Breast epithelium (tissue), 4 donors: ENCODE measurements around the gene IFT88. TPM values are rescaled to one million over a fixed set of nuclear protein-coding genes. Genes with fewer than 3 reads are reported as not detected.

Experiments used
- DNase-seq, 2 donors: peaks; one replicate each; pipeline ENCODE4 v3.0.0-alpha.2; 2019; ENCODE audit warnings: low spot score in 2 of 2
- H3K27ac ChIP-seq, 2 donors: fragments of 200-600 bp; sonication (generic) in 1 of 2; one replicate each; pipeline ENCODE4 v1.5.1; 2016 to 2019; ENCODE audit warnings: mild to moderate bottlenecking in 1 of 2
- H3K27me3 ChIP-seq, 2 donors: fragments of 200-600 bp; sonication (generic) in 1 of 2; one replicate each; pipeline versions ENCODE4 v1.5.1 to v1.6.0; 2017 to 2019; ENCODE audit warnings: control low read depth in 1 of 2, mild to moderate bottlenecking in 1 of 2
- H3K36me3 ChIP-seq: fragments of 200-600 bp; one replicate; pipeline ENCODE4 v1.5.1; 2019
- H3K4me1 ChIP-seq, 2 donors: fragments of 200-600 bp; sonication (generic); one replicate each; pipeline ENCODE4 v1.5.1; 2016 to 2019; ENCODE audit warnings: control low read depth in 1 of 2
- H3K4me3 ChIP-seq, 3 donors: fragments of 200-600 bp; sonication (generic); 1 replicate in 2 of 3; 2 replicates in 1 of 3; pipeline ENCODE4 v1.5.1; 2016 to 2019; ENCODE audit warnings: mild to moderate bottlenecking in 3 of 3, moderate library complexity in 2 of 3
- H3K9me3 ChIP-seq, 2 donors: fragments of 200-600 bp; sonication (generic) in 1 of 2; one replicate each; pipeline ENCODE4 v1.5.1; 2016 to 2019; ENCODE audit warnings: control low read depth in 1 of 2
- POLR2A ChIP-seq: fragments of 450-650 bp; IDR thresholded peaks from one replicate; pipeline ENCODE4 v1.6.1; 2016; ENCODE audit warnings: antibody characterized with exemption, mild to moderate bottlenecking, moderate library complexity
- POLR2AphosphoS5 ChIP-seq, 3 donors: sonication (generic); formaldehyde crosslinking; IDR thresholded peaks; one replicate each; pipeline ENCODE4 v1.6.1; 2017; ENCODE audit warnings: antibody characterized with exemption in 3 of 3
- intact Hi-C: fragments of 100-400 bp; cut with DNase I; formaldehyde crosslinking; loops from one replicate; pipeline ENCODE4 v1.15.1; 2023; ENCODE audit warnings: low total_unique reads
- total RNA-seq, 3 donors: library from RNA; depleted of rRNA; stranded (reverse); fragments of >200 nt; gene quantifications; one replicate each; pipeline ENCODE4 v1.1.0, GENCODE V29; 2016
- TF ChIP-seq, protein P1 (sequence below), 3 donors: fragments of 450-650 bp; IDR thresholded peaks; one replicate each; pipeline ENCODE4 v1.5.1; 2016 to 2017; ENCODE audit warnings: antibody characterized with exemption in 3 of 3, mild to moderate bottlenecking in 3 of 3, moderate library complexity in 3 of 3

IFT88 gene
- total RNA-seq, 3 donors from 2014 or later, result 13.9 to 35.0 (median 27.9) TPM

GRCh38 chr13:20728579-20729311 is 161.8 kb downstream of the IFT88 start:
- no peaks in the 10 kb centered on the region for H3K9me3 ChIP-seq
- TF ChIP-seq POLR2A (no peak), POLR2AphosphoS5 (IDR thresholded peaks at IDR 0.05) (no peak)
- TF ChIP-seq, protein P1, sequence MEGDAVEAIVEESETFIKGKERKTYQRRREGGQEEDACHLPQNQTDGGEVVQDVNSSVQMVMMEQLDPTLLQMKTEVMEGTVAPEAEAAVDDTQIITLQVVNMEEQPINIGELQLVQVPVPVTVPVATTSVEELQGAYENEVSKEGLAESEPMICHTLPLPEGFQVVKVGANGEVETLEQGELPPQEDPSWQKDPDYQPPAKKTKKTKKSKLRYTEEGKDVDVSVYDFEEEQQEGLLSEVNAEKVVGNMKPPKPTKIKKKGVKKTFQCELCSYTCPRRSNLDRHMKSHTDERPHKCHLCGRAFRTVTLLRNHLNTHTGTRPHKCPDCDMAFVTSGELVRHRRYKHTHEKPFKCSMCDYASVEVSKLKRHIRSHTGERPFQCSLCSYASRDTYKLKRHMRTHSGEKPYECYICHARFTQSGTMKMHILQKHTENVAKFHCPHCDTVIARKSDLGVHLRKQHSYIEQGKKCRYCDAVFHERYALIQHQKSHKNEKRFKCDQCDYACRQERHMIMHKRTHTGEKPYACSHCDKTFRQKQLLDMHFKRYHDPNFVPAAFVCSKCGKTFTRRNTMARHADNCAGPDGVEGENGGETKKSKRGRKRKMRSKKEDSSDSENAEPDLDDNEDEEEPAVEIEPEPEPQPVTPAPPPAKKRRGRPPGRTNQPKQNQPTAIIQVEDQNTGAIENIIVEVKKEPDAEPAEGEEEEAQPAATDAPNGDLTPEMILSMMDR (IDR thresholded peaks at IDR 0.05), result no peak
- no peaks in the 10 kb centered on the region for H3K36me3 ChIP-seq
- no peaks in the 10 kb centered on the region for H3K4me1 ChIP-seq
- H3K27ac ChIP-seq, result no peak overlapping the region
- no peak for DNase-seq
- intact Hi-C loops, result no loop called here
- no peak overlapping the region for H3K4me3 ChIP-seq
- H3K27me3 ChIP-seq, result no peaks in the 10 kb centered on the region

DNA sequence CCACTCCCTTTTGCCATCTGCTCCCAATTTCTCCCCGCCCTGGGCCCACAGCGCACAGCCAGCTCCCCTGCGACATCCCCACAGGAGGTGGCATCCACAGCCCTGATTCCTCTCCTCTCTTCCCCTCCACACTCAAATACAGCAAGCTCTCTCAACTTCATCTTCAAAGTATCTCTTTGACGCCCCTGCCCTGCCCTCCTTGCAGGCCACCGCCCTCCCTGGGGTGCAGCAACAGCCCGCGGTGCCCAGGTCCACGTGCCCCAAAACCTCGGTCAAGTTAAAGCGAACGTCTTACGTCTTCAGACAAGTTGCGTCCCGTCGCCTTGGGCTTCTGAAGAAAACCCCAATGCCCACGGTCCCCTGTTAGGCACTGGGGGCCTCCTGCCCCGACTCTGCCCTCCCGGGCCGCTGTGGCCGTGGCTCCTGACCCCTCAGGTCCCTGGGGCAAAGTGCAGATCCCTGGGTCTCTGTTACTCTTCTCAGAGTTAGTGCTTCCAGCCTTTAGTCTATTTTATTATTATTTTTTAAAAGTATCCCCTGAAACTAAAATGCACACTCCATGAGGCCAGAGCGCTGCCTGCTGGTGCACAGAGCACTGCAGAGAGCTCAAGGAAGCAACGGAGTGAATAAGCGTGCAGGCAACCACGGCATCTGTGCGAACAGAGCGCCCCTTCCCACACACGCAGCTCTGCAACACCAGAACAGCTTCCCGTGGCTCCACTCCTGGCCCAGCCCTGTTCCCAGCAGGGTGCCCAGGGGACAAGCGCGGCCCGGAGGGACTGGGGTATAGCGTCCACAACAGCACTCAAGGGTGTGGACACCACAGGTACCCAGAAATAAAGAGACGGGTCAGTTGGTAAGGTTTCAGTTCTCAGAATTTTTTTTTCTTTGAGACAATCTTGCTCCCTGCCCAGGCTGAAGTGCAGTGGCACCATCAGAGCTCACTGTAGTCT is 163.0 kb downstream of the IFT88 start:
- Histone ChIP-seq H3K4me1 (no peaks in the 10 kb centered on the region), H3K4me3 (no peak overlapping the region), H3K27ac (no peak overlapping the region), H3K9me3 (no peaks in the 10 kb centered on the region), H3K27me3 (no peaks in the 10 kb centered on the region), H3K36me3 (no peaks in the 10 kb centered on the region)
- TF ChIP-seq POLR2A (no peak), POLR2AphosphoS5 (IDR thresholded peaks at IDR 0.05) (no peak)
- TF ChIP-seq, protein P1 (IDR thresholded peaks at IDR 0.05), result no peak
- intact Hi-C loops, result no loop called here
- DNase-seq, result no peak

- Histone ChIP-seq H3K36me3 (no peaks in the 10 kb centered on the region), H3K27ac (no peak overlapping the region), H3K27me3 (no peaks in the 10 kb centered on the region), H3K9me3 (peaks cover 9 to 13% of the 10 kb centered on the region in 2 donors), H3K4me1 (no peaks in the 10 kb centered on the region), H3K4me3 (no peak overlapping the region)
- TF ChIP-seq POLR2AphosphoS5 (IDR thresholded peaks at IDR 0.05), result no peak
- TF ChIP-seq POLR2A, result no peak
- TF ChIP-seq, protein P1 (IDR thresholded peaks at IDR 0.05), result no peak
- intact Hi-C loops, result no loop called here
- DNase-seq, result no peak
Observed at GRCh38 chr13:20738616-20739015, 171.7 kb downstream of the IFT88 start.

DNA sequence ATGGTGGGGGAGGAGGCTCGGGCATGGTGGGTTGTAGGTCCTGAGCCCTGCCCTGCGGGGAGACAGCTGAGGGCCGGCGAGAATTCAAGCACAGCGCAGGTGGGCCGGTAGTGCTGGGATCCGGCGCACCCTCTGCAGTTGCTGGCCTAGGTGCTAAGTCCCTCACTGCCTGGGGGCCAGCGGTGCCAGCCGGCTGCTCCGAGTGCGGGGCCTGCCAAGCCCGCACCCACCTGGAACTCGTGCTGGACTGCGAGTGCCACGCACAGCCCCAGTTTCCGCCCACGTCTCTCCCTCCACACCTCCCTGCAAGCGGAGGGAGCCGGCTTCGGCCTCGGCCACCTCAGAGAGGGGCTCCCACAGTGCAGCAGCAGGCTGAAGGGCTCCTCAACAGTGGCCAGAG is 173.1 kb downstream of the IFT88 start:
- Histone ChIP-seq H3K27ac (no peak overlapping the region), H3K4me3 (no peak overlapping the region), H3K36me3 (no peaks in the 10 kb centered on the region), H3K4me1 (no peaks in the 10 kb centered on the region), H3K27me3 (no peaks in the 10 kb centered on the region), H3K9me3 (peaks cover 9 to 13% of the 10 kb centered on the region in 2 donors)
- intact Hi-C loops, result no loop called here
- TF ChIP-seq, protein P1 (IDR thresholded peaks at IDR 0.05), result no peak
- TF ChIP-seq POLR2AphosphoS5 (IDR thresholded peaks at IDR 0.05) (no peak), POLR2A (no peak)
- no peak for DNase-seq

Other genes with a start within 250 kb of the IFT88 start
- 10 to 100 TPM; 27.5 to 68.3 (median 29.0) TPM for gene CRYL1, start 41.3 kb upstream of the IFT88 start, total RNA-seq
- gene IL17D, start 136.5 kb downstream of the IFT88 start, total RNA-seq, result 1 to 10 TPM in 2 of 3 donors, under 1 TPM in 1; 0.73 to 6.7 (median 2.0) TPM
- gene EEF1AKMT1, start 206.8 kb downstream of the IFT88 start, total RNA-seq, result 10 to 100 TPM in 2 of 3 donors, 1 to 10 TPM in 1; 9.0 to 16.1 (median 13.5) TPM